C1 segment of cervical spinal cord (tissue), 14 donors: ENCODE data around the gene DDB1.

ENCODE experiments used
- DNase-seq, 14 donors: peaks; one replicate each; lab custom pipeline; 2025; lab: John Stamatoyannopoulos, UW

Gene DDB1

DNA sequence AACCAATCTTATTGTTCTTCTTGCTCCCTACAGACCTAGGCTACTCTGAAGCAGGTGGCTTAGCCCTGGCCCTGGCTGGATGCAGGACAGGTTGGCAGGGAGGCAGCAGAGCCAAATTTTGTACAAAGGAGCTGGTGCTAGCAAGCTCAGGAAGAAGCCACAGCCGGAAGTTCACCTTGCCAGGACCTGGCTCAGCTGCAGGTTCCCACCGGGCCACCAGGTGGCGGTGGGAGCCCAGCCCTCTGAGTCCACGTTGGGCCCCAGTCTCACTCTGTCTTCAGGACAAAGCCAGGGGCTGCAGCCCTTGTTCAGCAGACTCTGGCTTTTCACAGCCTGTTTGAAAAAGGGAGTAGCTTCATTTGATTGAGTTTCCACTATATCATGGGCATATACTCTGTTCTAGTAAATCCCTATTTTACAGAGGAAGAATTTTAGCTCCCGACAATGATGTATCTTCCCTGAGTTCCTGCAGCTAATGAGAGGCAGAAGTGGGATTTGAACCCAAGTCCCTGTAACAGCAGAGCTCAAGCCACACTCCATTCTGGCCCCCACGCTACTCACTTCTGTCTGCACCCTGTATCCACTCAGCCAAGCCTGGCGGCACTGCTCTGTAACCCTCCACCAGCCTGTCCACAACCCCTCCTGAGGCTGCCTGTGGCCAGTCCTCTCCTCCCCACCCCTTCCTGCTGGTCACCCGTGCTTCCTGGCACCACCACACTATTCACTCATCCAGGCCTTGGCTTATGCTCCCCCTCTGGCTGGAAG lies 3.4 kb upstream of the DDB1 start:
- DNase-seq, result peak in 10 of 14 donors; percentile 11 to 93 (median 34)

DNA sequence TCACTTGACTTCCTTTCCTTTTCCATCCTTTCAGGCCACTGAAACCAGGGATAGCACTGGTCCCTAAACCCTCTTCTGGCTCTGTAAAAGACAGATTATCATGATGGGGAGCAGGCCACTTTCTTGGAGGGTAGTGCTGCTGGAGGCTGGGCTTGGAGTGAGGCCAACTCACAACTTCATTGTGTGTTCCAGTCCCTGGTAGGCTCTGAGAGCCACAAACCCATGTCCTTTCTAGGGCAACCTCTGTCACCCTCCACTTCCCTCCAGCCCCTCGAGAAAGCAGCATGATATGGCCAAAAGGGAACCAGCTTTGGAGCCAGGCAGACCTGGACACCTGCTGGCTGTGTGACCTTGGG lies 2.4 kb upstream of the DDB1 start:
- no peak for DNase-seq

DNA sequence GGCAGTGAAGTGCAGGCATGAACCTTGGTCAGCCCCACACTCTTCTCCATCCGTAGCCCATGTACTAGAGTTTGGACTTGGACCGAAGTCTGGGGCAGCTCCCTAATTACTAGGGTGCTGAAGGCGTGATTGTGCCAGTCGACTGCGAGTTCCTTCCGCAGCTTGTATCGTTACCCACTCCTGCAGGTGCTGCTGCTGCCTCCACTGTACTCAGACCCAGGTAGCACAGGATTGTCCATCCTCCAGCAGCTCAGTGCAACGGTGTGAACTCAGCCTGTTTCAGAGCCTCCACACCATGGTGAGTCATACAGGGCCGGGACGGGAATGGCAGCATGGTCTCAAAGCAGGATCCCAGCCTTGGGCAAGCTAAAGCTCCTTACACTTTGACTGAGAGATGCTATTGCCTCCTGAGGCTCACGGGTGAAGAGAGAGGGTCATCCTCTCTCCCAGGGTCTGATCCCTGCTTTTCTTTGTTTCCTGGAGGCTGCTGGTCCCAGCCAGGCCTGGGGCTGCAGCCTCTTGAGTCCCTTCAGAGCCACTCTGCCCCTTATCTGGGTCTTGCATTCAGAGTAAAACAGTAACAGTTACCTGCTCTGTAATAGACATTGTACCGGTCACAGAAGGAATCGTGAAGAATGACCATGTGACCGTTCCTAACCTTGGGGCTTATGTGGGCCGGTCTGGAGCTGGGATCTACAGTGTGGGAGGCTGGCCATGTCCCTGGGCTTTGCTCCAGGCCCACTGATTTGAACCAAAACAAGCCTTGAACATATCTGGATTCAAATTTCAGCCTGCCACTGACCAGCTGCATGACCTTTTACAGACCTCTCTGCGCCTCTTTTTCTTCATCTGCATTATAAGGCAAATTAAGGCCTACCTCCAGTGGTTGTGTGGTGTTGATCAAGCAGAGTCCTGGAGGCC lies 1.8 kb upstream of the DDB1 start:
- DNase-seq, result no peak

DNA sequence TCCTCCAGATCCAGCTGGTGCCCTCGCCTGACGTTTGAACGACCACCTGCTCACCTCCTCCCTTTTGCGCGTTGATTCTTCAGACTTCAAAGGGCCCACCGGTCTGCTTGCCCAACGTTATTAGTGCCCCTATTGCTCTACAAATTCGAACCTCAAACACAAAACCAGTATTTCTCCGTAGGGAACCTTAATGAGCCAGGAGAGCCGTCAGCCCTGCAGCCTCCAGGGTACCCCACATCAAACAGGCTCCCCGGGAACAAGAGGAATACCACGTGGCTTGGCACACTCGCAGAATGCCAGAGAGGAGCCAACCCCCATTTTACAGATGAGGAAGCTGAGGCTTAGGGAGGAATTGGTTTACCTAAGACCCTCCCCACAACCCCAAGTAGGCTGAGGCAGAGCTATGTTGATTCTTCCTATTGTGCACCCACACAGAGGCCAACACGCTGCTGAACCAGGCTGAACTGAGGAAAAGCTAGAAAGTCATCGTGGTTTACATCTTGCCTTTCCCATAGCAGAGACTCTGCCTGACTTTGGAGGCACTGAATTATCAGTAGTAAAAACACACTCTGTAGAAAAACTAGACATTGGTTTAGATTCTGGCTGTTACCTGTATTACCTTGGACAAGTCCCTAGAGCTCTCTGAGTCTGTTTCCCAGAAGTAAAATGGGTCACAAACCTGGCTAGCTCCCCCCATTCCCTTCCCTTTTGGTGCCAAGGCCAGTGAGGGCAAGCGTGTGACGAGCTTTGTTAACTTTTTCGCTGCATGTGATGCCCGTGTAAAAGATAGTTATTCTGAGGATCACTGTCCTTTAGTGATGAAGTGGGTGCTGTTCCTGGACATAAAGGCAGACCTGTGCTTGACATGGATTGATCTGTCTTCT lies 887 bp upstream of the DDB1 start:
- no peak for DNase-seq

DNA sequence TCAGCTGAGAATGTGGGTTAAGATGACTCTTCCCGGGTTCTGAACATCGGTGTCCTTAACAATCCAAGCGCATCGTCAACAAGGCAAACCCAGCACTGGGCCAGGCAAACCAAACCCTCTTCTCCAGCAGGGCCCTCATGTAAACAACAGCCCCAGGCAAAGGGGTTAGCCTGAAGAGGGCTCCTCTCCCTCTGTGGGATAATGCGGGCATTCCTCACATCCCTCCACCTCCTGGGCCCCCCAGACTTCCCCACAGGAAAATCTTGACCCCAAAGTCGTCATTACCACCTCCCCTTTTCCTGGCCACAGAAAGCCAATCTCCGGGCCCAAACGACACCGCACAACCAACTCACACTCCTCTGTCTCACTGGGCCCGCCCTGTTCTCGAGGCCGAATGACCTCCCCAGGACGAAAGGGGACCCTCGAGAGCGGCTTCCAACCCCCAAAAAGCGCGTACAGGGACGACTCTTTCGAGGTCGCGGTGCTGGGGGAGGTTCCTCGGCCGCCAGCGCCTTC lies 566 bp downstream of the DDB1 start:
- no peak for DNase-seq

DNA sequence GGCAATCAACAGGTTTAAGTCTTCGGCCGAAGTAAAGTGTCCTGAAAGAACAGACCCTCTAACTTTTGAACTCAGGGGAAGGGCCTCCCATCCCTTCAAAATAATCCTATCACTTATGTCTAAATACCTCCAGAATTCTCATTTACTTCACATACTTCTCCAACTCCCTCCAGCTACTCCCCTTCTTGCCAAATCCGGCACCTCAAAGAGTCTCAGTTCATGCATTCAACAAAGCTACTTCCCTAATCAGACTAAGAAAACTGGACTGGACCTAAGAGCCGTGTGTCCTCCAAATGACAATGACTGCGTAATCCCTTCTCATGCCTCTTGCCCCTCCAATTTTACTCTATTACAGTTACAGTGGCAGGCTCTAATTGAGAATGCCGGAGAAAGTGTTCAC lies 1.3 kb downstream of the DDB1 start:
- DNase-seq, result no peak

DNA sequence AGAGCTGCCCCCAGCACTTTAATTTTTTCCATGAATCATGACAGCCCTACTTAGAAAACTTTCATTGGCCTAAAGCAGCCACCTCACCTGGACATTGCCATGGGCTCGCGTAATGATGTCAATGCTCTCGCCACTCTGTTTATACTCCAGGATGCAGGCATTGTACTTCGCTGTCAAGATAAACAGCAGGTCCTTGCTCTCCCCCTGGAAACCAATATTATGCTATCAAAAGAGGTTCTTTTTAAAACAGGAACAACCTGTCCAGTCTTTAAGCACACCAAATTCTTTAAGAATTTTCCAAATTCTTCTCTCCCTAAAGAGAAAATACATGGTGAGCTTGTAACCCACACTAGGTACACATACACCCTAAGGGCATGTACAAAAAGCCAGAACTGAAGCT lies 3.0 kb downstream of the DDB1 start:
- DNase-seq, result no peak

DNA sequence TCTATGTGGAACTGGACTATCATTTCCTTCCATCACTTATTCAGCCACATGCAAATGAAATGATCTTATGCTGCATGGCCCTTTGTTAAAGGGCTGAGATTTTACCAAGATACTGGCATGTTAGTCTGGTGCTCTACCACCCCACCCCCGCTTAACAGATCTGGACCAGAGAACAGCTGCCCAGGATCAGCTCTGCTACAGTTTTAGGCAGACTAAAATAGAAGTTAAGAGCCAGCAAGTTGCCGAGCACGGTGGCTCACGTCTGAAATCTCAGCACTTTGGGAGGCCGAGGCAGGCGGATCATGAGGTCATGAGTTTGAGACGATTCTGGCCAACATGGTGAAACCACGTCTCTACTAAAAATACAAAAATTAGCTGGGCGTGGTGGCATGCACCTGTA lies 4.6 kb downstream of the DDB1 start:
- no peak for DNase-seq

DNA sequence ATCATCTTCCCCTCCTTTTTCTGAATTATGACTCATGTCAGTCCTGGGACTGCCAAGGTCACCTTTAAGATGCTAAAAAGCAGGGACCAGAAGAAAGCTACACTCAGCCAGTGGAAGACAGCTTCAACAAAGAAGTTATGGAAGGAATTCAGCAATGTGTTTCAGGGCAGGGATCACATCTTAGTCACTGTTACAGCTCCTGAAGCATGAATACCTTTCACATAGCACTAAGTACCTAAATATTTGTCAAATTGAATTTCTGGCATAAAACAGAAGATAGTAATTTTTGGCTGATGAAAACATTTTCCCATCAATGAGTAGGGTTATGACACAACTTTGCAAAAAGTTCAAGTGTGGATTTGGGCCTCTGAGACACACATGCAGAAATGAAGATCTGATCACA lies 5.2 kb downstream of the DDB1 start:
- DNase-seq, result no peak

DNA sequence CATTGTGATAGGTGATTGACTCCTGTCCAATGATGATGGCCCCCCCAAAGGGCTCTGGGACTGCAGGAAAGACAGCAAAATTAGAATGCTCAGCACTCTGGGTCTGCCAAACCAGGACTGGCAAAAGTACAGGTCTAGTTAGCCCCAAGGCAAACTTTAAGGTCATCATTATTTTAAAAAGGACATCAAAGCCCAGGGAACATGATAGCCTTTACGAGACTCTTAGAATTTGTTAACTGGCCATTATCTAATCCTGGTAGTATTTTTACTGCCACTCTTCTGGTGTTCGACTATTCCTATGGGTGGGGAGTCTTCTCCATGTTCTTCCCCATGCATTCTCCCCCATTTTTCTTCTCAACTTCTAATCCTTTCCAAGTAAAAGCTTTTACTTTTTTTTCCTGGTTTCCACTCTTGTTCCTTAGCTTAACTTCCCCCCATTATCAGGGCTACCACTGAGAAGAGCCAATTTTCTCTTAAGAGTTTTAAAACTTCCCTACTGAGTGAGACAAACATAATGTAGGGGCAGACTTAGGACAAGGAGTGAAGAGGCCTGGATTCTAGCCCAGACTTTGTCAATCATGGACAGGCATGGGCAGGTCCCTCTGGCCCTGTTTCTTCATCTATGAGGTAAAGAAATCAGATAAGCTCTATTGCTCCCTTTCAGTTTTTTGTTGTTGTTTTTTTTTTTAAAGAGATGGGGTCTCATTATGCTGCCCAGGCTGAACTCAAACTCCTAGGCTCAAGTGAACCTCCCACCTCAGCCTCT lies 7.1 kb downstream of the DDB1 start:
- DNase-seq, result no peak

DNA sequence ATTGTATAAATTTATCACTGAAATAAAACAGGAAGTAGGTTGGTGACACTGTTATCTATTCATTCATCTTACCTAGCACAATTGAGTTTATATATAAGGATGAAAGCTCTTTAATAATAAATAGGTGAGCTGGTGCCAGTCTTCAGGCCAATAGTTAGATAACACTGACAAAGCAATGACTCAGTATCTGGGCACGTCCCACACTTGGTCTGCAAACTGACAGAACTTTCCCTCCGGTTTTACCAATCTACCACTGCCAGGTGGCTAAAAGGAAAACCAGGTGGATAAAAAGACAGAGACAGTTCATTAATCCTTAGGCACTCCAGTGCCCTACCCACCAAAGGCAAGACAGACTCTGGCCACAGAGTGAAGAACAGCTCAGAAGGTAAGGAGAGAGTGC lies 17.6 kb downstream of the DDB1 start:
- DNase-seq, result no peak

DNA sequence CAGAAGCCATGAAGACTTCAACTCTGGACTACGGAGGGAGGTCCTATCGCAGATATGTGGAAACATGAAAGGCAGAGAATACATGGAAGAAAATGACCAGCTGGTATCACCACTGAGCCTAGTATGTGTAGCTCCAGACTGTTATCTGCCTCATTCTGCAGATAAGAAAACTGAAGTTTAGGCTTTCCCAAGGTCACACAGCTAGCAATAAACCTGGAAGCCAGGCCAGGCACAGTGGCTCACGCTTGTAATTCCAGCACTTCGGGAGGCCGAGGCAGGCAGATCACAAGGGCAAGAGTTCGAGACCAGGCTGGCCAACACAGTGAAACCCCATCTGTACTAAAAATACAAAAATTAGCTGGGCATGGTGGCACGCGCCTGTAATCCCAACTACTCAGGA lies 22.2 kb downstream of the DDB1 start:
- no peak for DNase-seq

DNA sequence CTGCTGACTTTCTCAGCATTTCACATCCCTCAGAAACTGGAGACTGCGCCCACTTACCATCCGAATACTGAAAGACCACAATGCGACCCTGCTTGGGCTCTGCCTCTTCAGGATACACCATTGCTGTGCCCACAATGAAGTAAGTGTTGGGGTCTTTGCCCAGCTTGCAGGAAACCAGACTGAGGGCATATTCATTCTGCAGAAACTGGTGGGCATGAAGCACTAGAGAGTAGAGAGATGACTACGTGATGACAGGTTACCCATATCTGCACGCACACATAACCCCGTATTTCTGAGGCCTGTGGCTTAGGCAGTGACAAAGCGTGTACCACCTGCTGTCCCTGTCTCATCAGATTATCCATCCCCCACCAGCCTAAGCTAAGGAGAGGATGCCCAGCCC lies 23.2 kb downstream of the DDB1 start:
- DNase-seq, result no peak

DNA sequence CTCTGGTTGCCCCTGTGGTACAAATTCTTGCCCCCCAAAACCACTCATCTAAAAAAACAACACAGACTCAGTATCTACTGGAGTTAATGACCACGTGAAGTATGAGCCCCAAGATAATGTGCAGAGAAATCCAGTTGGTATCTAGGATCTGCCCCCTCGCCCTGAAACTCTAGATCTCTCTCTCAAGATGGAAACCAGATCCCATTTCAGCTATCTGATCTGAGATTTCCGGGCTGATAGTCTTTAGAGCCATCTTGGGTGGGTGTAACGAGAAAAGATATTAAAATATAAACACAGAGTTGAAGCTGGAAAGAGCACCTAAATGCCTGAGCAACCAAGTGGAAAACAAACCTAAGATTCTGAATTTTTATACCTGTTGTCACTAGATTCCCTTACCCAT lies 23.8 kb downstream of the DDB1 start:
- DNase-seq, result no peak

DNA sequence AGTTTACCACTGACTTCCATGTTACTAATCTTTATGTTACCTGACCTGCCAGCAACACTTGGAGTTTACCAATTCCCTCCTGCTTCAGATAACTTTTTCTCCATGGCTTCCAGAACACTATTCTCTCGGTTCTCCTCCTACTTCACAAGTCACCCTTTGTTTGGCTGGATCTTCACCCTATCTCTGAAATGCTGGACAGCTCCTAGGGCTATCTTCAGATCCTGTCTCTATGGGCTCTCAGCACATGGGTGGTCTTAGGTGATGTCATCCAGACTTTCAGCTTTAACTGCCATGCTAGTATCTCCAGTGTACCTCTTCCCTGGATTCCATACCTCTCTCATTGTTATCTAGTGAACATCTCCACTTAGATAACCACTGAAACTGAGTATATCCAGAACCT lies 25.6 kb downstream of the DDB1 start:
- no peak for DNase-seq

DNA sequence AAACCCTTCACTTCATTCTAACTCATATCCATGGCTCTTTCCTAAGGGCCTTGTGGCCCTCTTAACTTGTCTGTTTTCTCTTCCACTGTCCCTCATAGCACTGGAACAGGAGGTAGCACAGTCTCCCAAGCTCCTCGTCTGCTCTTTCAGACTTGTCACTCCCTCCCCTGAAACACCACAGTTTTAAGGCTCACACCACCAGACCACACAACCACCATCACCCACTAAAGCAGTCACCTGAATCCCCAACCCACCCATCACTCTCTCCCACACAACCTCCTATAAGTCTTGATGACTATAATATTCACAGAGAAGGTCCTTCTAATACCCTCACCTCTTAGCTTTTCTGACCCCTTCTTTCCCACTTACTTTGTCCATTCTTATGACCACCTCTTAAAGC lies 26.7 kb downstream of the DDB1 start:
- DNase-seq, result no peak

DNA sequence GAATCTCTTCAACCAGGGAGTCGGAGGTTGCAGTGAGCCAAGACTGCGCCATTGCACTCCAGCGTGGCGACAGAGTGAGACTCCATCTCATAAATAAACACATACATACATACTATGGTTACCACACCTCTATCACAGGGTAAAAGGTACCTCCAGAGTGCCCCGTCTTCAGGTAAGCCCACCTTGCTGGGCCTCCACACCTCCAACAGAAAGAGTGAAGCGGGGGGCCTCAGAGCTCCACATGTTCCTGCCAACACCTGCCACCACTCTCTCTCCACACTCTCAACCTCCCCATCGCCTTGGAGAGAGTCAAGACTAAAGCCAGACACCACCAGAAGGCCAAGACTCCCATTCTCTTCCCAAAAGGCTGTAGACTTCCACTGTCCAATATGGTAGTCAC lies 27.5 kb downstream of the DDB1 start:
- DNase-seq, result no peak

DNA sequence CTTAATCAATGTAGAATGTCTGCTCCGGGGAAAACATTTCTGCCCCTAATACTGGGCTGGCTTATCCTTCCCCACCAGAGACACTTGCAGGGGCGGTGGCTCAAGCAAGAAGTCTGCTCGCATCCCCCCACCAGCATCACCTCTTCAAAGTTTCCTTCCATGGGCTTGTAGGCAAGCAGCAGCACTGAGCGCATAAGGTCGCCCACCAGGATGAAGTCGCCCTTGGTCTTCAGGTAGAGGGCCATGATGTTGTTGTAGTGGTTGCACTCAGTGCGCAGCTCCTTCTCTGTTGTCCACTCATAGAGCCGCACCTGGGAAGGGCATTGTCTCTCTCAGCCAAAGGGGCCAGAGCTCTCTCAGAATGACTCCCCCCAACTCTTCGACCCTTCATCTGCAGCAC lies 29.2 kb downstream of the DDB1 start:
- DNase-seq, result no peak

DNA sequence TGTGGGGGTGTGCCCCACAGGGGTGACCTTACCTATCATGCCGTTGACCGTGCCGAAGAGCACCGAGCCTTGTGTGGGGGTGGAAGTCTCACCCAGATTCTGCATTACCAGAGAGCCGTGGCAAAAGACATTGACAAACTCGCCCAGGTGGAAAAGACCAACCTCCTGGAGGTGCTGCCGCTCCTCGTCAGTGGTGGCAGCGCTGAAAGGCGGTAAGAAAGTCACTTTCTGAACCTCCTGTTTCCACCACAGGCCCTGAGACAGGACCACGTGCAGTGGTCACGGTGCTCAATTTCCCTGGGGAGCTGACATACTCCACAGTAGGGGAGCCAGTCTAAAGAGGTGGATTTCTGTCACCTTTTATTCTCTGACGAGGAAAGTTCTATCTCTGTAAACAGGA lies 30.4 kb downstream of the DDB1 start:
- DNase-seq, result no peak

DNA sequence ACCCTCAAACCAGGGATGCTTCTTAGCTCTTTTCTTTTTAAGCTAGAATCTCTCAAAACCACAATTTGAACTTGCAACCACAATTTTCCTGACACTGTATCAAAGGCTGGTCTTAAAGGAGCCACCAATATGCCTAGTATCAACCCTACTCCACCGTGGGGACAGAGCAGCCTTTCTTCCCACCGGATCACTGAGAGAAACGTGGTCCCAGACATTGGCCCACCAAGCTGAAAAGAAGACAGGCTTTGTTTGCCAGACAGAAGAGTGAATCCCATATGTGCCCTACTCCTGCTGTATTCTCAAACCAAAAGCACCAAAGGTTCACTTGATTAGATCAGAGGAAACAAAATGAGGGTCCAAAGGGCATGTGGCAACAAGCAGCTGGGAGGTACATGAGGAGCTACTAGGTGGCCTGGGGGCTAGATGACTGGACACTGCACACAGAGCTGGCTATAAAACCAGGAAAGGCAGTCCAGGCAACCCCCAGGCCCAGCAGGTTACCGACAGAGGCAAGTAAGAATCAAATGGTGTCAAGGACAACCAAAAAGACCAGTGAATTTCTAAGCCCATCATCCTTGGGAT lies 34.2 kb downstream of the DDB1 start:
- no peak for DNase-seq

DNA sequence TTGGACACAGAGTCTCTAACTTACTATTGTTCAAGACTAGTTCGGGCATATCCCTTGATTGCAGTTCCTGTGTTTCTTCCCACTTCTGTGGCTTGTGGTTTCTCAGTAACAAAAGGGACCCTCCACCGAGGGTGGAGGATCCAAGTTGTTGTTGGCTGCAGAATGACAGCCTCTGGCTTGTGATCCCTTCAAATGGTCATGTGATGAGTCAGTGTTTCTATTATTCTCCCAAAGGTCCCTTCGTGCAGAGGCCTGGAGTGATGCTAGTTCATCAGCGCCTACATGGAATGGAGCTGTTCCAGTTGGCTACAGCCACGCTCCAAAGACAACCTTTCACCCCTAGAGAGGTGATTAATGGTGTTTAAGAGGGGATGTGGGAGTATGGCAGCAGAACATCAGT lies 35.2 kb downstream of the DDB1 start:
- DNase-seq, result peak in 8 of 14 donors; percentile 6 to 30 (median 14)
